Vagina (tissue), 2 donors: ENCODE data around the gene BMPR1A. TPM values are rescaled to one million over a fixed set of nuclear protein-coding genes. Genes with fewer than 3 reads are reported as not detected.

Experiments
- DNase-seq, 2 donors: peaks; one replicate each; pipeline ENCODE4 v3.0.0-alpha.2; 2017; ENCODE audit errors: extremely low spot score in 2 of 2
- H3K27ac ChIP-seq: fragments of 200-600 bp; sonication (generic); one replicate; pipeline ENCODE4 v1.5.1; 2019
- H3K27me3 ChIP-seq: fragments of 200-600 bp; sonication (generic); one replicate; pipeline ENCODE4 v1.5.1; 2019
- H3K36me3 ChIP-seq, 2 donors: fragments of 200-600 bp; sonication (generic); one replicate each; pipeline ENCODE4 v1.5.1; 2017 to 2019
- H3K4me1 ChIP-seq: fragments of 200-600 bp; sonication (generic); one replicate; pipeline ENCODE4 v1.5.1; 2019
- H3K4me3 ChIP-seq, 2 donors: fragments of 200-600 bp; sonication (generic); 1 replicate in 1 of 2; 2 replicates in 1 of 2; pipeline ENCODE4 v1.5.1; 2016 to 2019
- H3K9me3 ChIP-seq: fragments of 200-600 bp; sonication (generic); one replicate; pipeline ENCODE4 v1.5.1; 2019
- POLR2A ChIP-seq, 2 donors: fragments of 450-650 bp; IDR thresholded peaks; one replicate each; pipeline ENCODE4 v1.6.1; 2017; ENCODE audit warnings: antibody characterized with exemption in 2 of 2, mild to moderate bottlenecking in 2 of 2, moderate library complexity in 2 of 2
- intact Hi-C: fragments of 100-400 bp; cut with DNase I; formaldehyde crosslinking; loops from one replicate; pipeline ENCODE4 v1.15.1; 2023
- small RNA-seq: library from RNA; depleted of rRNA; stranded (forward); fragments of <200 nt; gene quantifications from one replicate; pipeline ENCODE3, GENCODE V24; 2016
- total RNA-seq: library from RNA; depleted of rRNA; stranded (reverse); fragments of >200 nt; gene quantifications from one replicate; pipeline ENCODE4 v1.2.3, GENCODE V29; 2016

Gene BMPR1A
- total RNA-seq, 1 donor from 2014 or later = 33.1 TPM

- intact Hi-C loops = no loop called here
- no peaks in the 10 kb centered on the region for H3K36me3 ChIP-seq
- no peak for TF ChIP-seq POLR2A (IDR thresholded peaks at IDR 0.05)
- no peak overlapping the region for H3K4me3 ChIP-seq
- no peak for DNase-seq
- no peak overlapping the region for H3K27ac ChIP-seq
- no peaks in the 10 kb centered on the region for H3K9me3 ChIP-seq
- no peaks in the 10 kb centered on the region for H3K27me3 ChIP-seq
- peaks cover 35% of the 10 kb centered on the region for H3K4me1 ChIP-seq
Measured at GRCh38 chr10:86981716-86982115, 225.3 kb downstream of the BMPR1A start.

Small RNAs within 50 kb of the gene (small RNA-seq; reads per million reads assigned to genes)
- gene RNU1-19P = not detected

Other genes starting within 250 kb of the BMPR1A start
- gene WAPL, start 234.8 kb upstream of the BMPR1A start, total RNA-seq = 26.5 TPM
- not detected for gene OPN4, start 102.1 kb upstream of the BMPR1A start, total RNA-seq
- gene LDB3, start 88.1 kb upstream of the BMPR1A start, total RNA-seq = 4.7 TPM
- gene MMRN2, start 201.0 kb downstream of the BMPR1A start, total RNA-seq = 57.2 TPM
- gene SNCG, start 202.0 kb downstream of the BMPR1A start, total RNA-seq = 36.6 TPM
- 374 TPM for gene ADIRF, start 211.9 kb downstream of the BMPR1A start, total RNA-seq